C4-2B (cell line): ENCODE data around the gene SSH2.
A peak's percentile ranks its signal among the peaks of the same experiment; 100 is the strongest.

ENCODE experiments used
- ZFX ChIP-seq: fragments of 450-650 bp; IDR thresholded peaks from 2 replicates; pipeline ENCODE4 v1.6.1; 2017
- TF ChIP-seq, protein P1 (sequence below): fragments of 450-650 bp; conservative IDR thresholded peaks from 2 replicates; pipeline ENCODE4 v1.5.1; 2017; ENCODE audit warnings: mild to moderate bottlenecking

DNA sequence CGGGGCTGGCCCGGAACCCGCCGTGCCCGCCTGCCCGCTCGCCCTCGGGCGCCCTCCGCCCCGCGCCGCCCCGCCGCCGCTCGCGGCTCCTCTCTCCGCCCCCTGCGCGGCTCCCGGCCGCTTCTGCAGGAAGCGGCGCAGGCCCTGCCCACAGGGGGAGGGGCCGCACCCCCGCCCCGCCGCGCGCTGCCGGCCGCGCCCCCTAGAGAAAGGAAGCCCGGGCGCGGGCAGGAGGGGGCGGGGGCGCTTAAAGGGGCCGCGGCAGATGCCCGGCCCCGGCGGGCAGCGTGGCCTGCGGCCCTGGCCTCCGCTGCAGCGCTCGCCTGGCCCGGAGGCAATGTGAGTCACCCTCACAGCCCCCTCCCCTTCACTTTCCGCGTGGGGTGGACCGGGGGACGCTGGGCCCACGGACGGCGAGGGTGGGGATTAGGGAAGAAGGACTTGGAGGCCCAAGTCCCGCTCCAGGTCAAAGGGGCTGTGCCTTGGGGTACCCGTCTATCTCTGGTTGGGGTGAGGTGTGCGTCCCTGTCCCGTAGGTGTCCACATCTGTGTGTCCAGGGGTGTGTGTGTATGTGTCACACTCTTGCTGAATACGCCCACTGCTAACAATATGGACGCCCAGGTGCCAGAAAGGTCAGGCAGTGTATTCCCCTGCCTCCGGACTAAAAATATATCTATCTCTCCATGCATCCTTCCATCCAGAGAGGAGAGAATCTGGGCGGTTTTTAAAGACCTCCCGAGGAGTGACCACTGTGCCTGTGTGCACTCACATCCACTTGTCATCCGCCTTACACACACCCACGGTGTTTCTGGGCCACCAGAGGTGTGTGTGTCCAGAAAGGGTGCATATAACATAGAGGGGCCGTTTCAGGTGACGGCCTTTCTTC is 340.3 kb downstream of the SSH2 start, which contains the start of gene GIT1:
- TF ChIP-seq, protein P1, sequence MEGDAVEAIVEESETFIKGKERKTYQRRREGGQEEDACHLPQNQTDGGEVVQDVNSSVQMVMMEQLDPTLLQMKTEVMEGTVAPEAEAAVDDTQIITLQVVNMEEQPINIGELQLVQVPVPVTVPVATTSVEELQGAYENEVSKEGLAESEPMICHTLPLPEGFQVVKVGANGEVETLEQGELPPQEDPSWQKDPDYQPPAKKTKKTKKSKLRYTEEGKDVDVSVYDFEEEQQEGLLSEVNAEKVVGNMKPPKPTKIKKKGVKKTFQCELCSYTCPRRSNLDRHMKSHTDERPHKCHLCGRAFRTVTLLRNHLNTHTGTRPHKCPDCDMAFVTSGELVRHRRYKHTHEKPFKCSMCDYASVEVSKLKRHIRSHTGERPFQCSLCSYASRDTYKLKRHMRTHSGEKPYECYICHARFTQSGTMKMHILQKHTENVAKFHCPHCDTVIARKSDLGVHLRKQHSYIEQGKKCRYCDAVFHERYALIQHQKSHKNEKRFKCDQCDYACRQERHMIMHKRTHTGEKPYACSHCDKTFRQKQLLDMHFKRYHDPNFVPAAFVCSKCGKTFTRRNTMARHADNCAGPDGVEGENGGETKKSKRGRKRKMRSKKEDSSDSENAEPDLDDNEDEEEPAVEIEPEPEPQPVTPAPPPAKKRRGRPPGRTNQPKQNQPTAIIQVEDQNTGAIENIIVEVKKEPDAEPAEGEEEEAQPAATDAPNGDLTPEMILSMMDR, result no peak
- peak; percentile 25 for TF ChIP-seq ZFX
